Measurements from ENCODE around the gene IGIP.

IGIP gene

DNA sequence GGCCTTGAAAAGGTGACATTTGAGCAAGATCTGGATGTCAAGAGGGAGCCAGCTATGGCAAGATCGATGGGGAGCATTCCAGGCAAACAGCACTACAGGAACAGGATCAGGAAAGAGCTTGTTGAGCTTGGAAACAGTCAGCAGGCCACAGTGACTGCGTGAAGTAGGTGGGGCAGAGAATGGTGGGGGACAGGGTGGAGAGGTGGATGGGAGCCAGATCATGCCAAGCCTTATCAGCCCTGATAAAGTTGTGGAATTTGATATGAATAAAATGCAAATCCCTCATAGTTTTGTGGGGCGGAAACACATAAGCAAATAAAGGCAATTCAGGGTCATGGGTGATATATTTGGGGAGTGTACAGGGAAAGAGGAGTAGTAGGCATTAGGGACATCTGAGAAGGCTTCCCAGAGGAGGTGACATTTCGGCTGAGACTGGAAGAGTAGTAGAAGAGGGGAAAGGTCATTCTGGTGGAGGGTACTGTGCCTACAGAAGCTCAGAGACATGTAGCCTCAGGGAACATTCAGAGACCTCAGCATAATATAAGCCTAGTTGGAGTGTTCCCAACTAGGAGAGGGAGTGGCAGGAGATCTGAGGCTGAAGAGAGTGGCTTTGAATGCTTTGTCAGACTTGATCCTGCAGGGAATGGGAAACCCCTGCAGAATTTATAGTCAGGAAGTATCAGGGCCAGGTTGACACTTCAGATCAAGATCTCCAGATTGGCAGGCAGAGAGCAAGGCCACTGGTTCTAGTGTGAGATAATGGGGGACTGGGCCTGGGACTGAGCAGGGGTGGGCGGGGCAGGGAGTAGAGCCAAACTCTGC lies 39.6 kb downstream of the IGIP start:
- DNase-seq (ENCODE audit: low read depth), result no peak

DNA sequence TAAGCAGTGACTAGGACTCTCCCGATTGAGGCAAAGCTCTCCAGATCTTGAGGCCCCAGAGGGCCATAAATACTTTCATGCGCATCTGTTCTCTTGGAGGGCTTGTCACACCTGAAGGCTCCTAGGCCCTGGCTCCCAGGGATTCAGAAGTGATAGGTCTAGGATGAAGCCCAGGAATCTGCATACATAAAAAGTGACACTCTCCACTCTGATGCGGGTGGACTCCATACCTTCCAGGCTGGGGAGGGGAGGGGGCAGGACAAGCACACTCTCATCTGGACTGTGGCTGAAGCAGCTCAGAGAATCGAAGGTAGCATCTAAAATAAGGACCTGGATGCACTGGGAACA lies 40.2 kb downstream of the IGIP start:
- no peak for DNase-seq (ENCODE audit: low read depth)

DNA sequence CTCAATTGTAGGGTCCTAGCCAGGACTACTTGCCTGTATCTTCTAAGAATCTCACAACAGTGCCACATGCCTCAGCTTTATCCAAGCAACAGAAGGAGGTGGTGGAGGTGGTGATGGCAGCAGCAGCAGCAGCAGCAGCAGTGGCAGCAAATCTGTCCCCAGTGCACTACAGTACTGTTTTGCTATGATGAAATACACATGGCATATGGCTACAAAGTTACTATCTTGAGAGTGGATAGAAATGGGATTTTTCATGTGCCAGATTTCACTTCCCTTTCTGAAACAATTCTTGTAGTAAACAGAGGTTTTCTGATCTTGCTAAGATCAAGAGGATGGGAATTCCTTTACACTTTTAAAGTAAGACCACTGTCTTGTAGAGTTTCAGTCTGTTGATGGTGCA lies 41.2 kb downstream of the IGIP start:
- DNase-seq (ENCODE audit: low read depth), result no peak

DNA sequence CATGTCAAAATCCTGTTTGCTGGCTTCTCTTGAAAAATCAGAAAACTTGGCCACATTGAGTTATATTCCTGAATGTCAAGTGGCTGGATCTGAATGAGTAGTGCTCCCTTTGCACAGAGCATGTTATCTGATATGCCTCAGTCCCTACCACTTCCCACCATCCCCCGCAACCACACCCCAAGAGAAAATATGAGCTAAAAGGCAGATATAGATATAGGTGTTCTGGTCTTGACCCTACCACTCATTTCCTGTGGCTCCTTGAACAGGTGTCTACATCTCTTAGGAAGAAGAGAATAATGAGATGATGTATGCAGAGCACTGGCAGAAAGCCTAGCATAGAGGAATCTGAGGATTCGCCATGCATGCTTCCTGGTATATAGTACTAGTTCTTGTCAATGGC lies 42.6 kb downstream of the IGIP start:
- DNase-seq (ENCODE audit: low read depth), result no peak

DNA sequence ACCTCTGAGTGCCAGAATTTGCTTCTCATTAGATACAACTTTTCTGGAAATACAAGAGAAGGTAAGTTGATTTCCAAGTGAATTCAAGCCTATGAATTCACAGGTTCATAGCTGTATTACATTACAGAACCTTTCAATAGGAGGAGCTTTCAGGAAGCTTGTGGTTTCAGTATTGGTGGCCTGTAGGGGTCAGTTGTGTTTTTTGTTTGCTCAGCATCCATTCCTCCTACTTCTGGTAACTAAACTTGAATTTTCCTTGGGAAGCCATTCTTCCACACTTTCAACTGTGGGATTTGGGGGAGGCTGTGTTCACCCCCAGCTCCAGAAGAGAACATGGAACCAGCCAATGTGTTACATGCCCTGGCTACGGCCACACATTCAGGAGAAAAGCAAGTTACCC lies 43.7 kb downstream of the IGIP start:
- DNase-seq (ENCODE audit: low read depth), result no peak

DNA sequence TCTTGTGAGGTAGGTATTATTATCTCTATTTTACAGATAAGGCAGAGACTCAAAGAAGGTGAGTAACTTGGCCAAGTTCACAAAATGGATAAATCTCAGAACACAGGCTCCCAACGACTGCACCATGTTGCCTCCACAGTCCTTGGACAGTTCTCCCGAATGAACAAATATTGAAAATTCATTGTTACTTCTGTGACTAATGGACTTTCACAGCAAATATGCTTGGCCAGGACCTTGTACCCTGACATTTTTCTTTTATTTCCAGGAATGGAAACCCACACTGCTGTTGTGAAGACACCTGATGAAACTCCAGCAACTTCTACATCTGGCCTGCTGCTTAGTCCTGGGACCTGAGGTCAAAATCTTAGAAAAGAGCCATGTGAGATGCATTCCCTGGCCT lies 46.7 kb downstream of the IGIP start:
- DNase-seq (ENCODE audit: low read depth), result no peak

DNA sequence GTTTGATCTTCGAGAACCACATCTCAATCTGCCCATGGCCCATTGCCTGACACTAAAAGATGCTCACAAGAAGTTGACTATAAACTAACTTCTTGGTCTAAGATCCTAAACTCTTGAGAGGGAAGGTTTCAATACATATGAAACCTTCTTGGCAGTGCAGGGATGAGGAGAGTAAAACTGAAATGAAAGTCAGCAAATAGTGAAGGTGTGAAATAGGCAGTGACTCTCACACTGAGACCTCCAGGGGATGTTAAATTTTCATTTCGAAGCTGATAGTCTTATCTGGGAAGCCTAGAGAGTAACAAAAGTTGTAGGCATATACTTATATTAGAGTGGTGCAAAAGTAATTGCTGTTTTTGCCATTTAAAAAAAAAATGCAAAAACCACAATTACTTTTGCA lies 48.3 kb downstream of the IGIP start:
- DNase-seq (ENCODE audit: low read depth), result no peak

DNA sequence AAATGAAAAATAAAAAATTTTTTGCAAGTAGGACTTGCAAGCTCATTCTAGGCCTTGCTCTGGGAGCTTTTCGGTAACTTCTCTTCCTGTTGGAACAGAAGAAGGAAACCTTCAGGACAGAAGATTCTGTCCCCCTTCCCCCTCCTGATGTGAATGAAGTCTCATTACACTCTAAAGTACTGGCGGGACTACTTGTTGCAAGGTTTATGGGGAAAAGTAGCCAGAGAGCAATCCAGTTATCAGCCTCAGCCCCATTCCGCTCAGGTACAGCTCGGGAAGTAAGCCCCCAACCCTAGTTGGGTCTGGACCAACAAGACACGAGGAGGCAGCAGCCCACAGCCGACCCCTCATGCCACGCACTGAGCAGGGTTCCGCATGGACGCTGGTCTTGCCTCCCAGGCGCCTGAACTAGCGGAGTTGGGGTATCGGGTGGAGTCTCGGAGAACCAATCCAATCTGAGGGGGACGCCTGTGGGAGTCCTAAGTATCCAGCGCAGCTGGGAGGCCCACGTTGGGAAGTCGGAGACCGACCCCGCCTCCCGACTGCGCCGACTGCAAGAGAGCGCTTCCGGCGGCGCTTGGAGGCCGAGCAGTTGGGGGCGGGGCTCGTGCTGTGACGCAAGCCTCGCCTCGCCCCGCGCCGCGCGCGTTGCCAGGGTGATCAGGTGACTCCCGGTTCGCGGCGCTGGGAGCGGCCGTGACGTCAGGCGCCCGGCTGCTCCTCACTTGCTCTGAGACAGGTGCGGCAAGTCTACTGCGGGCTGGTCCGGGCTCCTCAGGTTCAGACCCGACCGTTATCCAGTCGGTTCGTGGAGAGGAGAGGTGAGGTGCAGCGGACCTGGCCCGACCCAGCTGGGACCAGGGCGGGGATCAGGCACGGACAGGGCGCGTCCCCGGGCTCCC lies 49.0 kb downstream of the IGIP start, which contains the start of gene CYSTM1:
Gene CYSTM1 (plus strand): TSS at position 724 of the 902 bp plus-strand sequence. CDS start 19,278 bp downstream, outside the sequence.
- peak; percentile 88 for DNase-seq (ENCODE audit: low read depth)

DNA sequence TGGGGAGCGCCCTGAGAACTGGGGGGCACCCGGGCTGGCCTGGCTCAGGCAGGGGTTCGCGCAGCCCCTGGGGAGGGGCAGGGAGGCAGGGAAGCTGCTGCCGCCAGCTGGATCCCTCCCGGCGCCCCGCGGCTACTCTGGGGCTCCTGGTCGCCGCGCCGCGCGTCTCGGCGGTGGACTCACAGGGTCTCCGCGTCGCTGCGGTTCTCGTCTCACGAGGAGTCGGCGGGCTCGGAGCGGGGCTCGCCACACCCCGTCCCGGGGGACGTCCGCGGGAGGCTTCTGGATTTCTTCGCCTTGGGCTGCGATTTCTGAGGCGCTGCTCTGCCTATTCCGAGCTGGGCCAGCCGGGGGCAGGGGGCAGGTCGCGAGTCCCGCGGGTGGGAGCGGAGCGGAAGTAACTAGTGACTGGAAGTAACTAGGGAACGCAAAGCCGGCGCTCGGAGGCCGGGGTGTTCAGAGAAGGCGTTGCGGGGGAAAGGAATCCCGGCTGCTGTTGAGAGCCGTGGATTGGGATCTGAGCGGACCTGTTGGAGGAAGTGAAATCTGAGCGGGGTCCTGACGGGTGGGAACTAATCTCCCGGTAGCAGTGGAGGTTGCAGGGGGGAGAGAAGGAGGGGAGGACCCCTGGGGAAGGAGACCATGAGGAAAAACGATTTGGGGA lies 49.8 kb downstream of the IGIP start:
- peak; percentile 34 for DNase-seq (ENCODE audit: low read depth)

DNA sequence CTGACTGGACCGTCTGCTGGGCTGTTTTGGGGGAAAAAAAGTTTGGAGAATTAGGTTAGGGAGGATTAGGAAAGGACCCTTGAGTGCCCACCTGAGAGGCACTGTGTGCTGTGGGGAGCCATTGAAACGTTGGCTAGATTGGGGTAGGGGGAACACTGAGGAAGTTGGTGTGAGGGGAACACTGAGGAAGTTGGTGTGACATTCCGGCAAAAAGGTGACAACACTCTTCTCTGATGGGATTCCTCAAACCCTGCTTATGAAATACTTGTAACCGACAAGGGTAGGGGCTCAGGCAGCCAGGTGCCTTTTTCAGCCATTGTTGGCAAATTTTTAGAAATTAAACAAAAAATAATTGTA lies 50.3 kb downstream of the IGIP start:
- DNase-seq (ENCODE audit: low read depth), result no peak

DNA sequence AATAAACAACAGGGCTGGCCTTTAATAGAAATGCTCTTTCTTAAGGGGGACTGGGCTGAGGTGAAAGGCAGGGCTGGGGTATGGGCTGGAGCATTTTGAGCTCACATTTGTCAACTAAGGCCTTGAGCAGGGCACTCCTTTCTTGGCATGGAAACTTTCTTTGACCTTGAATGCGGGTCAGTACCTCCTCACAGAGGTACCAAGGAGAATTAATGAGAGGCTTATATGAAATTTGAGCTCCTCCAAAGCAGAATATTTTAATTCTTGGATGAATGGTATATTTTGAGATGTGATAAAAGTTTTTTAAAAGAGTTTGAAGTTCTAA lies 52.3 kb downstream of the IGIP start:
- no peak for DNase-seq (ENCODE audit: low read depth)

DNA sequence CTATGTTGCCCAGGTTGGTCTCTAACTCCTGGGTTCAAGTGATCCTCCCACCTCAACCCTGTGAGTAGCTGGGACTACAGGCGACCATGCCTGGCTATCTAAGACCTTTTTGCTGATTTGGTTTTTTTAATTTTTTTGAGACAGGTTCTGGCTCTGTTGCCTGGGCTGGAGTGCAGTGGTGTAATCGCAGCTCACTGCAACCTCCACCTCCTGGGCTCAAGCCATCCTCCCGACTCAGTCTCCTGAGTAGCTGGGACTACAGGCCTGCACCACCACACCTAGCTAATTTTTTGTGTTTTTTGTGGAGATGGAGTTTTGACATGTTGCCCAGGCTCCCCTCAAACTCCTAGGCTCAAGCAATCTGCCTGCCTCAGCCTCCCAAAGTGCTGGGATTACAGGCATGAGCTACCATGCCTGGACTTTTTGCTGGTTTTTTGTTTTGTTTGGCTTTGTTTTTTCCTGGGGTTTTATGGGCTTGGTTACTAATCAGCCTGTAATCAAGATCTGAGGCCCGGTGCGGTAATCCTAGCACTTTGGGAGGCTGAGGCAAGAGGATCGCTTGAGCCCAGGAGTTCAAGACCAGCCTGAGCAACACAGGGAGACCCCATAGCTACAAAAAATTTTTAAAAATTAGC lies 52.9 kb downstream of the IGIP start:
- no peak for DNase-seq (ENCODE audit: low read depth)

Data from stimulated activated CD8-positive, alpha-beta memory T cell treated with anti-CD3 and anti-CD28 coated beads, Interleukin-7, amount 100 ng/mL, for 24 hours (primary cell).